LNCaP clone FGC (cell line): ENCODE results near the gene MAPK8.

Experiments used
- DNase-seq: peaks from one replicate; pipeline ENCODE4 v3.0.0-alpha.2; 2011; ENCODE audit warnings: low read depth
- H3K4me3 ChIP-seq: 2 replicates; pipeline ENCODE4 v1.5.1; 2011; ENCODE audit warnings: mild to moderate bottlenecking, low read depth, low read length, control low read depth
- CTCF ChIP-seq: IDR thresholded peaks from 2 replicates; pipeline ENCODE4 v1.5.1; 2012; ENCODE audit warnings: mild to moderate bottlenecking; ENCODE audit not compliant: control insufficient read depth, insufficient read depth; ENCODE audit errors: extremely low read depth

Gene MAPK8

GRCh38 chr10:48467669-48468068 lies 161.2 kb downstream of the MAPK8 start:
- TF ChIP-seq CTCF: no peak
- no peak overlapping the region for H3K4me3 ChIP-seq
- no peak for DNase-seq

GRCh38 chr10:48468130-48468790 lies 161.8 kb downstream of the MAPK8 start:
- no peak for DNase-seq
- no peak overlapping the region for H3K4me3 ChIP-seq
- TF ChIP-seq CTCF: no peak

- TF ChIP-seq CTCF: no peak
- no peak for DNase-seq
Measured at GRCh38 chr10:48468866-48469511, 162.5 kb downstream of the MAPK8 start.

GRCh38 chr10:48469516-48470020 lies 163.1 kb downstream of the MAPK8 start:
- TF ChIP-seq CTCF: no peak
- H3K4me3 ChIP-seq: no peak overlapping the region
- DNase-seq: no peak

More at GRCh38 chr10:48468866-48469511, 162.5 kb downstream of the MAPK8 start:
- no peak overlapping the region for H3K4me3 ChIP-seq

- H3K4me3 ChIP-seq: no peak overlapping the region
- TF ChIP-seq CTCF: no peak
- no peak for DNase-seq
Measured at GRCh38 chr10:48470115-48470892, 163.8 kb downstream of the MAPK8 start.

- no peak for DNase-seq
- H3K4me3 ChIP-seq: no peak overlapping the region
- no peak for TF ChIP-seq CTCF
Measured at GRCh38 chr10:48470893-48471805, 164.7 kb downstream of the MAPK8 start.
